Measurements from ENCODE around the gene CIBAR2.

Gene CIBAR2

DNA sequence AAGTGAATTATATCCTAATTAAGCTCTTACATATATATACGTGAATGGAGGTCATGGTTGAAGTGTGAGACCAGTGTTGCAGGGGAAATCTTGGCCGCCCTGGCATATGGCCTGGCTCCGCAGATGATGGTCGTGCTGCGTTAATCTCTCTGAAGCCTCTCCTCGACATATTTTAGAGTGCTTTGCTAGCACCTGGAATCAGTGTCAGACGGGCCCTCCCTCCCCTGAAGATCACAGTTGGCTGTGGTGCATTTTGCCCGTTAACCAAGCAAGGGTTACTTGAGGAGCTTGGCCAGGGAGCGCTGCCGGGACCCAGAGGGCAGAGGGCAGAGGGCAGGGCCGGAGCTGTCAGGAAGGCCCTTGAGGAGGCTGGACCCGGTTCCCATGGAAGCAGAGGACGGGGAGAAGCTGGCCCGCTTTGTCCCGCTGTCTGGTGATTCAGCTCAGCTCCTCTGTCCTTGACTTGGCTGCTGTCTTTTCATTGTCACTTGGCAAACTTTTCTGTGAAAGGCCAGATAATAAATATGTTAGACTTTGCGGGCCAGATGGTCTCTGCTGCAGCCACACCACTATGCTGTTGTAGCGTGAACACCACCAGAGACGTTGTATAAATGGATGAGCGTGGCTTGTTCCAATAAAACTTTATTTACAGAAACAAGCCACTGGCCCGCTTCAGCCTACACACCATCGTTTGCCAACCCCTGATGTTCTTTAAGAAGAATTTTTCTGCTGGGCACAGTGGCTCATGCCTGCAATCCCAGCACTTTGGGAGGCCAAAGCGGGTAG is 32.3 kb downstream of the CIBAR2 start:
- DNase-seq (ENCODE audit: low spot score), result no peak
- POLR2A ChIA-PET (ENCODE audit: low non-redundant PET), result no interaction called here
- H3K27ac ChIP-seq, result no peak overlapping the region
- CTCF ChIA-PET, result interaction anchor here (0.7 to 1.0 kb wide), 2 partner anchors 106 to 397 kb away, joined by 3 to 6 read pairs; no protein-coding TSS in a partner anchor
- TF ChIP-seq, protein P1, sequence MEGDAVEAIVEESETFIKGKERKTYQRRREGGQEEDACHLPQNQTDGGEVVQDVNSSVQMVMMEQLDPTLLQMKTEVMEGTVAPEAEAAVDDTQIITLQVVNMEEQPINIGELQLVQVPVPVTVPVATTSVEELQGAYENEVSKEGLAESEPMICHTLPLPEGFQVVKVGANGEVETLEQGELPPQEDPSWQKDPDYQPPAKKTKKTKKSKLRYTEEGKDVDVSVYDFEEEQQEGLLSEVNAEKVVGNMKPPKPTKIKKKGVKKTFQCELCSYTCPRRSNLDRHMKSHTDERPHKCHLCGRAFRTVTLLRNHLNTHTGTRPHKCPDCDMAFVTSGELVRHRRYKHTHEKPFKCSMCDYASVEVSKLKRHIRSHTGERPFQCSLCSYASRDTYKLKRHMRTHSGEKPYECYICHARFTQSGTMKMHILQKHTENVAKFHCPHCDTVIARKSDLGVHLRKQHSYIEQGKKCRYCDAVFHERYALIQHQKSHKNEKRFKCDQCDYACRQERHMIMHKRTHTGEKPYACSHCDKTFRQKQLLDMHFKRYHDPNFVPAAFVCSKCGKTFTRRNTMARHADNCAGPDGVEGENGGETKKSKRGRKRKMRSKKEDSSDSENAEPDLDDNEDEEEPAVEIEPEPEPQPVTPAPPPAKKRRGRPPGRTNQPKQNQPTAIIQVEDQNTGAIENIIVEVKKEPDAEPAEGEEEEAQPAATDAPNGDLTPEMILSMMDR (conservative IDR thresholded peaks at IDR 0.05; ENCODE audit: low read depth), result no peak

DNA sequence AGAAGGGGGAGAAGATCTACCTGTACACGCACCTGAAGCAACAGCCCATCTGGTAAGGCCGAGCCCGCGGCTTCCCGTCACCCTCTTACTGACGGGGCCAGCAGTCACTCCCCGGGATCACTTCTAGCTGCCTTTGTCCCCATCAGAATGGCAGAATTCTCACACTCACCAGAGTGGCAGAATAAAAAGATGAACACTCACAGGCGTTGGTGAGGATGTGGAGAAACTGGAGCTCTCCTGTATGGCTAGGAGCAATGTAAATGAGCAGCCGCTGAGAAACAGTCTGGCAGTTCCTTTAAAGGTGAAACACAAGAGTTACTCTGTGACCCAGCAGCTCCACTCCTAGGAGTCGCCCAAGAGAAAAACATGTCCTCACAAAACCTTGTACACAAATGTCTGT is 33.3 kb downstream of the CIBAR2 start:
- TF ChIP-seq, protein P1 (conservative IDR thresholded peaks at IDR 0.05; ENCODE audit: low read depth), result no peak
- no peak overlapping the region for H3K27ac ChIP-seq
- POLR2A ChIA-PET (ENCODE audit: low non-redundant PET), result no interaction called here
- CTCF ChIA-PET, result interaction anchor here (0.7 to 2.2 kb wide), 4 partner anchors 8 to 398 kb away, joined by 3 to 9 read pairs (median 3); no protein-coding TSS in a partner anchor
- no peak for DNase-seq (ENCODE audit: low spot score)

DNA sequence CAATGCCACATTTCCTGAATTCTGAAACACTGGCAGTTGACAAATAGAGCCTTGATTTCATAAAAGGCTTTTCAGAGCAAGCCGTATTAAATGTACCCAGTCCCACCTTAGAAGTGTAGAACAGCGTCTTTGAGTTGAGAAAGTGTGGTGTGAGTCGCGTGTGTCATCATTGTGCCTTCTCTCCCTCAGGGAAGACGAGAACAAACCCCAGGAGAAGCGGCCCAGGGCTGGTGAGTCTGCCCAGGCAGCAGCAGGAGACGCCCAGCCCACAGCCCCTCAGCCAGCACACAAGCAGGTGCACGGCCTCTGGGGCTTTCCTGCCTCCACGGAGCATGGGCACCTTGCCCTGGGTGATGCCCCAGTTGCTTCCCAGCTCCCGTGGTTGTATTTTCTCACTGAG is 34.0 kb downstream of the CIBAR2 start:
- ChIA-PET POLR2A (ENCODE audit: low non-redundant PET) (no interaction called here), CTCF (interaction anchor here (2.2 kb wide), 1 partner anchor 9 kb away, joined by 9 read pairs; no protein-coding TSS in a partner anchor)
- TF ChIP-seq, protein P1 (conservative IDR thresholded peaks at IDR 0.05; ENCODE audit: low read depth), result no peak
- no peak overlapping the region for H3K27ac ChIP-seq
- DNase-seq (ENCODE audit: low spot score), result no peak

DNA sequence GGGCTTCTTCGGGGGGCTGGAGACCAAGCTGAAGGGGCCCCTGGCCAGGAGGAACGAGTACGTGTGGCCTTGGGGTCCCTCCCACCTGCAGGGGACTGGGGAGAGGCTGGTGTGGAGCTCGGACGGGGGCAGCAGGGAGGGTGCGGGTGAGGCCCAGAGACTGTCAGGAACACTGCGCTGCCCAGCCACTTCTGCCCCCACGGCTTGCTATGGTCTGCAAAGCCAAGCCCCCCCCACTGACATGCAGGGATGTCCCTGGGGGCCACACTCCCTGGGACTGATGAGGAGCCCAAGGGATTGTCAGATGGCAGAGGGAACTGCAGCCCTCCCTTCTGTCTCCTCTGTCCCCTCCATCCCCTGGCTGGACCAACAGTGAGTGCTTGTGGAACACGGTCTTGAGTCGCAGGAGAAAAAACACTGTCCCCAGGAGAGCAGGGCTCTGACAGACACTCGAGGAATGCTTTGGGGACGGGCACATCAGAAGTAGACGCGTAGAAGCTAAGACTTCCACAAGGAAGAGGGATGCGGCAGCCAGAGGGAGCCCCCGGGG is 34.6 kb downstream of the CIBAR2 start:
- POLR2A ChIA-PET (ENCODE audit: low non-redundant PET), result no interaction called here
- CTCF ChIA-PET, result interaction anchor here (2.2 kb wide), 1 partner anchor 9 kb away, joined by 9 read pairs; no protein-coding TSS in a partner anchor
- DNase-seq (ENCODE audit: low spot score), result no peak
- TF ChIP-seq, protein P1 (conservative IDR thresholded peaks at IDR 0.05; ENCODE audit: low read depth), result no peak
- no peak overlapping the region for H3K27ac ChIP-seq

DNA sequence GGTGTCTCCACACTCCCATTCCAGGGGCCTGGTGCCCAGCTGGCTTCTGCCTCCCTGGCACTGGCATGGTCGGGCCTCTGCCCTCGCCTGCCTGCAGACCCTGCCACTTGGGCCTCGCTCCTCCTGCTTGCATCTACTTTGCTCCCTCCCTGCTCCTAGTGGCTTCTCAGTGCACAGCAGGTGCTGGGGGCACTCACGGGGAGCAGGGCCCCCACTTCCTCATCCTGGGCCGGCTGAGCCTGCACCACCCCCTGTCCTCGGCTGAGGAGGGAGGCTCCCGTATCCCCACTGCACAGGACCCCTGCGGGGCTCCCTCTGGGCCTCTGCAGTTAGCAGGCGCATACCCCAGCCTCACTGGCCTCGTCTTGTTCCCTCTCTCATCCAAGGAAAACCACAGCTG is 35.2 kb downstream of the CIBAR2 start:
- CTCF ChIA-PET, result interaction anchor here (2.2 kb wide), 1 partner anchor 10 kb away, joined by 9 read pairs; no protein-coding TSS in a partner anchor
- TF ChIP-seq, protein P1 (conservative IDR thresholded peaks at IDR 0.05; ENCODE audit: low read depth), result no peak
- no peak overlapping the region for H3K27ac ChIP-seq
- POLR2A ChIA-PET (ENCODE audit: low non-redundant PET), result no interaction called here
- no peak for DNase-seq (ENCODE audit: low spot score)

DNA sequence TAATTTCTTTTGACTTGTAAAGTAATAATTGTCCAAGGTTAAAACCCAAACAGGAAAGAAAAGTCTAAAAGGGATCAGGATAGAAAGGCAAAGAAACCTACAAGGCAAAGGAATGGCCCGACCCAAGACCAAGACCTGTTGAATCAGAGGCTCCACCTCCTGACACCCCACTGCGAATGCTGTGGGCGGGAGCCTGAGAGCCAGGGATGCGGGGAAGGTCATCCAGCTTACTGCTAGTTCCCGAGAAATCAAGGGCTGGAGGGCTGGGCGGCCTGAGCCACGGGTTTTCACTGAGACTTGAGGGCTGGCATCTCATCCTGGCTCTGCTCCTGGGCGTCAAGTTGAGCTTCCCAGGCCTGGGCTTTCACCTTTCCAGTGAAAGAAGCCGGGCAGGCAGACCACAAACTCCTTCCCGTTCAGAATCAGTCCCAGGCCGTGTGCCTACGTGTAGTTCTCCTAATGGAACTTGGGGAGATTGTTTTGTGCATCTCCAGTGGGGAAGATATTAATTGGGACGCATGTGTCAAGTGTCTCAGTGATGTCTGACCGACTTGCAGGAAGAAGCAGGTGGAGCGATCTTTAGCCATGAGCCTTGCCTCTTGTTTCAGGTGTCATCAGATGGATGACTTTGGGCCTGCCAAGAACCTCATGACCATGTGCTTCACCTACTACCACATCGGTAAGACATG is 36.9 kb downstream of the CIBAR2 start:
- H3K27ac ChIP-seq, result no peak overlapping the region
- no peak for DNase-seq (ENCODE audit: low spot score)
- CTCF ChIA-PET, result no interaction called here
- POLR2A ChIA-PET (ENCODE audit: low non-redundant PET), result no interaction called here
- TF ChIP-seq, protein P1 (conservative IDR thresholded peaks at IDR 0.05; ENCODE audit: low read depth), result no peak

Data from RWPE1 (cell line).